MM.1S (cell line): ENCODE data around the gene FOXN1.
"Not testable (repeated sequence)": the region's sequence is repeated elsewhere in the genome, so short reads cannot be mapped to it uniquely, and the experiment has no call there.

Source experiments
- DNase-seq: peaks from one replicate; pipeline ENCODE4 v3.0.0-alpha.2; 2015
- H2AFZ ChIP-seq: fragments of 300-600 bp; sonication (generic); 2 replicates; pipeline ENCODE4 v1.6.0; 2016; ENCODE audit warnings: antibody characterized with exemption, low read length
- H3F3A ChIP-seq: fragments of 300-600 bp; sonication (generic); 2 replicates; pipeline ENCODE4 v1.6.1; 2016; ENCODE audit warnings: mild to moderate bottlenecking, antibody characterized with exemption, low read length, moderate library complexity, mixed read lengths; ENCODE audit not compliant: insufficient read depth
- H3K27ac ChIP-seq: fragments of 300-600 bp; sonication (generic); 2 replicates; pipeline ENCODE4 v1.5.1; 2016; ENCODE audit warnings: mild to moderate bottlenecking, low read length
- H3K27me3 ChIP-seq: fragments of 300-600 bp; sonication (generic); replicated peaks from 2 replicates; pipeline ENCODE4 v1.6.0; 2016; ENCODE audit warnings: low read length; ENCODE audit not compliant: insufficient read depth
- H3K36me3 ChIP-seq: fragments of 300-600 bp; sonication (generic); replicated peaks from 2 replicates; pipeline ENCODE4 v1.6.1; 2016; ENCODE audit warnings: mild to moderate bottlenecking, low read length, mixed read lengths; ENCODE audit not compliant: insufficient read depth
- H3K4me1 ChIP-seq: fragments of 300-600 bp; sonication (generic); 2 replicates; pipeline ENCODE4 v1.6.1; 2016; ENCODE audit warnings: low read length, mixed read lengths
- H3K4me2 ChIP-seq: fragments of 300-600 bp; sonication (generic); 2 replicates; pipeline ENCODE4 v1.6.0; 2016; ENCODE audit warnings: low read depth, low read length
- H3K4me3 ChIP-seq: fragments of 300-600 bp; sonication (generic); 2 replicates; pipeline ENCODE4 v1.5.1; 2016; ENCODE audit warnings: low read length, mixed read lengths
- H3K79me2 ChIP-seq: fragments of 300-600 bp; sonication (generic); 2 replicates; pipeline ENCODE4 v1.6.1; 2016; ENCODE audit warnings: mixed run types, low read length, mixed read lengths
- H3K9ac ChIP-seq: fragments of 300-600 bp; sonication (generic); 2 replicates; pipeline ENCODE4 v1.6.1; 2016; ENCODE audit warnings: low read length, mixed read lengths
- H3K9me2 ChIP-seq: fragments of 300-600 bp; sonication (generic); replicated peaks from 2 replicates; pipeline ENCODE4 v1.6.1; 2016; ENCODE audit warnings: mild to moderate bottlenecking, low read length, mixed read lengths; ENCODE audit not compliant: insufficient read depth
- H3K9me3 ChIP-seq: fragments of 300-600 bp; sonication (generic); replicated peaks from 2 replicates; pipeline ENCODE4 v1.6.1; 2016; ENCODE audit warnings: mild to moderate bottlenecking, low read length, mixed read lengths; ENCODE audit not compliant: insufficient read depth
- H4K20me1 ChIP-seq: fragments of 300-600 bp; sonication (generic); 2 replicates; pipeline ENCODE4 v1.6.1; 2016; ENCODE audit warnings: mild to moderate bottlenecking, low read length, moderate library complexity, mixed read lengths; ENCODE audit not compliant: insufficient read depth
- EZH2 ChIP-seq: fragments of 300-600 bp; sonication (generic); optimal IDR thresholded peaks from 2 replicates; pipeline ENCODE3; 2017; ENCODE audit warnings: low read depth, mild to moderate bottlenecking, antibody characterized with exemption, low read length, mixed read lengths
- EZH2phosphoT487 ChIP-seq: fragments of 300-600 bp; sonication (generic); IDR thresholded peaks from 2 replicates; pipeline ENCODE4 v1.6.1; 2018; ENCODE audit warnings: antibody characterized with exemption, low read length
- TF ChIP-seq, protein P1 (sequence below): fragments of 300-600 bp; sonication (generic); IDR thresholded peaks from 2 replicates; pipeline ENCODE4 v1.5.1; 2016; ENCODE audit warnings: antibody characterized with exemption, low read length, mixed read lengths

FOXN1 gene

DNA sequence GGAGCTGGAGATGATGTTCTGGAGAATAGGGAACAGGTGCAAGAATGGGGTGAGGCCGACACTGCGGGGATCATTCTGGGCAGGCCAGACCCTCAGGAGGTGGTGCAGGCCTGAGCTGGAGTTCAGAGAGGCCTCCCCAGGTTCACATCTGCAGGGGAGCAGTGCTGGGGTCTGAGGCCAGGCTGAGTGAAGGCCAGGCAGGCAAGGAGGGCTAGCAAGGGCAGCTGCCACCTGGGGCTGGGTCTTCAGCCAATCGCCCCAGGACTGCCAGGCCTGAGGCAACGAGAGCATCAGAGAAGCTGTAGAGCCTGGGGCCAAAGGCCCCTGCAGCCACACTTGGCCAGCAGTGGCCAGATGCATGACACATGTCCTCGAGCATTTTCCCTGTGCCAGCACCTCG lies 14.5 kb downstream of the FOXN1 start:
- H3K4me1 ChIP-seq, result peaks cover 8% of the 10 kb centered on the region
- 0 out of 2 replicates have a peak, but pooled peaks cover 2% of the 10 kb centered on the region for H4K20me1 ChIP-seq
- H3K4me3 ChIP-seq, result no peak overlapping the region
- H2AFZ ChIP-seq, result no peak overlapping the region
- no peaks in the 10 kb centered on the region for H3K9me3 ChIP-seq
- no peak overlapping the region for H3K4me2 ChIP-seq
- H3K36me3 ChIP-seq, result no peaks in the 10 kb centered on the region
- DNase-seq, result no peak
- no peaks in the 10 kb centered on the region for H3K79me2 ChIP-seq
- no peaks in the 10 kb centered on the region for H3K9me2 ChIP-seq
- H3K27ac ChIP-seq, result no peak overlapping the region
- H3K27me3 ChIP-seq, result peaks cover 73% of the 10 kb centered on the region
- no peaks in the 10 kb centered on the region for H3F3A ChIP-seq
- TF ChIP-seq, protein P1, sequence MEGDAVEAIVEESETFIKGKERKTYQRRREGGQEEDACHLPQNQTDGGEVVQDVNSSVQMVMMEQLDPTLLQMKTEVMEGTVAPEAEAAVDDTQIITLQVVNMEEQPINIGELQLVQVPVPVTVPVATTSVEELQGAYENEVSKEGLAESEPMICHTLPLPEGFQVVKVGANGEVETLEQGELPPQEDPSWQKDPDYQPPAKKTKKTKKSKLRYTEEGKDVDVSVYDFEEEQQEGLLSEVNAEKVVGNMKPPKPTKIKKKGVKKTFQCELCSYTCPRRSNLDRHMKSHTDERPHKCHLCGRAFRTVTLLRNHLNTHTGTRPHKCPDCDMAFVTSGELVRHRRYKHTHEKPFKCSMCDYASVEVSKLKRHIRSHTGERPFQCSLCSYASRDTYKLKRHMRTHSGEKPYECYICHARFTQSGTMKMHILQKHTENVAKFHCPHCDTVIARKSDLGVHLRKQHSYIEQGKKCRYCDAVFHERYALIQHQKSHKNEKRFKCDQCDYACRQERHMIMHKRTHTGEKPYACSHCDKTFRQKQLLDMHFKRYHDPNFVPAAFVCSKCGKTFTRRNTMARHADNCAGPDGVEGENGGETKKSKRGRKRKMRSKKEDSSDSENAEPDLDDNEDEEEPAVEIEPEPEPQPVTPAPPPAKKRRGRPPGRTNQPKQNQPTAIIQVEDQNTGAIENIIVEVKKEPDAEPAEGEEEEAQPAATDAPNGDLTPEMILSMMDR, result no peak
- TF ChIP-seq EZH2phosphoT487 (no peak), EZH2 (no peak)
- H3K9ac ChIP-seq, result no peak overlapping the region

GRCh38 chr17:28521311-28522085 lies 15.3 kb downstream of the FOXN1 start:
- Histone ChIP-seq H3F3A (no peaks in the 10 kb centered on the region), H3K4me3 (no peak overlapping the region), H2AFZ (no peak overlapping the region), H3K4me1 (peaks cover 8% of the 10 kb centered on the region), H3K36me3 (no peaks in the 10 kb centered on the region), H3K9ac (no peak overlapping the region), H3K27me3 (peaks cover 73% of the 10 kb centered on the region), H3K27ac (no peak overlapping the region), H3K4me2 (no peak overlapping the region), H4K20me1 (0 out of 2 replicates have a peak, but pooled peaks cover 2% of the 10 kb centered on the region), H3K9me3 (no peaks in the 10 kb centered on the region), H3K9me2 (no peaks in the 10 kb centered on the region), H3K79me2 (no peaks in the 10 kb centered on the region)
- TF ChIP-seq, protein P1, result no peak
- no peak for TF ChIP-seq EZH2phosphoT487
- TF ChIP-seq EZH2, result no peak
- no peak for DNase-seq

DNA sequence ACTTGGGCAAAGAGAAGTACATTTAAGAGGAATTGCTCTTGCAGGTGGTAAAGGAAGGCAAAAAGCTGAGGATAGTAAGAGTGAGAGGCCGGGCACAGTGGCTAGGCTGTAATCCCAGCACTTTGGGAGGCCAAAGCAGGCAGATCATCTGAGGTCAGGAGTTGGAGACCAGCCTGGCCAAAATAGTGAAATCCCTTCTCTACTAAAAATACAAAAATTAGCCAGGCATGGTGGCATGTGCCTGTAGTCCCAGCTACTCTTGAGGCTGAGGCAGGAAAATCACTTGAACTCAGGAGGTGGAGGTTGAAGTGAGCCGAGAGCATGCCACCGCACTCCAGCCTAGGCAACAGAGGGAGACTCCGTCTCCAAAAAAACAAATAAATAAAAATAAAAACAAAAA lies 16.1 kb downstream of the FOXN1 start:
- H2AFZ ChIP-seq, H3K9ac ChIP-seq, H3F3A ChIP-seq, H3K36me3 ChIP-seq, H3K4me3 ChIP-seq, H3K4me2 ChIP-seq, H3K9me3 ChIP-seq, H3K9me2 ChIP-seq, H3K4me1 ChIP-seq, H4K20me1 ChIP-seq, H3K27ac ChIP-seq, H3K79me2 ChIP-seq, DNase-seq: not testable (repeated sequence)
- H3K27me3 ChIP-seq, result peaks cover 80% of the 10 kb centered on the region

DNA sequence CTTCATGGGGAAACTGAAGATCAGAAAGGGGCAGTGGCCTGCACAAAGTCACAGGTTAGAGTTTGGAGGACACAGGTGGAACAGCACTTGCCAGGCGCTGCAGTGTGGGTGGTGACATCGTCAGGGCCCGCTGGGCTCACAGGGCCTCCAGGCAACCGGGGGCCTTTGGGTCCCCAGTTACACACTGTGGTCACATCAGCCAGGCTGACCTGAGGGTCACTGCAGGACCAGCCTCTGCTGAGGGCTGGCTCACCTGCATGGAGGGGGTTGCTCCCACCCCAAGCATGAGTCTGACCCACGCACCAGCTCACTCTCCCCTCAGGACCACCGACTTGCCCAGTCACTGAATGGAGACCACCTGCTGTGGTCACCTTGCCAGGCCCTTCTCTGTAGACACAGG lies 17.0 kb downstream of the FOXN1 start:
- TF ChIP-seq EZH2 (no peak), EZH2phosphoT487 (no peak)
- TF ChIP-seq, protein P1, result no peak
- H3K27me3 ChIP-seq, result peaks cover 87% of the 10 kb centered on the region
- no peak overlapping the region for H3K4me3 ChIP-seq
- no peaks in the 10 kb centered on the region for H3K79me2 ChIP-seq
- H2AFZ ChIP-seq, result no peak overlapping the region
- H4K20me1 ChIP-seq, result 0 out of 2 replicates have a peak, but pooled peaks cover 2% of the 10 kb centered on the region
- peaks cover 8% of the 10 kb centered on the region for H3K4me1 ChIP-seq
- H3K4me2 ChIP-seq, result no peak overlapping the region
- no peaks in the 10 kb centered on the region for H3F3A ChIP-seq
- no peak overlapping the region for H3K27ac ChIP-seq
- no peak overlapping the region for H3K9ac ChIP-seq
- no peaks in the 10 kb centered on the region for H3K9me2 ChIP-seq
- no peak for DNase-seq
- H3K9me3 ChIP-seq, result no peaks in the 10 kb centered on the region
- no peaks in the 10 kb centered on the region for H3K36me3 ChIP-seq
